Esophagus squamous epithelium (tissue), 5 donors: ENCODE measurements around the gene E2F2. TPM values are rescaled to one million over a fixed set of nuclear protein-coding genes. Genes with fewer than 3 reads are reported as not detected.

Experiments used
- DNase-seq: peaks from one replicate; lab custom pipeline; 2025; lab: John Stamatoyannopoulos, UW
- H3K27ac ChIP-seq, 4 donors: fragments of 200-600 bp; sonication (generic); one replicate each; pipeline ENCODE4 v1.5.1; 2016 to 2019; ENCODE audit warnings: mild to moderate bottlenecking in 1 of 4
- H3K27me3 ChIP-seq, 4 donors: fragments of 200-600 bp; sonication (generic); 1 replicate in 3 of 4; 2 replicates in 1 of 4; pipeline versions ENCODE4 v1.5.1 to v1.6.0; 2017 to 2021; ENCODE audit warnings: antibody characterized with exemption in 1 of 4
- H3K36me3 ChIP-seq, 3 donors: fragments of 200-600 bp; sonication (generic); one replicate each; pipeline ENCODE4 v1.5.1; 2016 to 2019
- H3K4me1 ChIP-seq, 3 donors: fragments of 200-600 bp; sonication (generic); one replicate each; pipeline ENCODE4 v1.5.1; 2017 to 2019
- H3K4me3 ChIP-seq, 4 donors: fragments of 200-600 bp; sonication (generic); 1 replicate in 3 of 4; 2 replicates in 1 of 4; pipeline ENCODE4 v1.5.1; 2016 to 2019; ENCODE audit warnings: mild to moderate bottlenecking in 2 of 4, moderate library complexity in 1 of 4
- H3K9me3 ChIP-seq, 3 donors: fragments of 200-600 bp; sonication (generic); one replicate each; pipeline ENCODE4 v1.5.1; 2016 to 2019
- CTCF ChIP-seq, 6 experiments: fragments of 450-650 bp in 4 of 6; fragments of 200-600 bp in 2 of 6; sonication (generic) in 2 of 6; IDR thresholded peaks; one replicate each; pipeline ENCODE4 v1.5.1; 2016 to 2019; ENCODE audit warnings: antibody characterized with exemption in 6 of 6, mild to moderate bottlenecking in 4 of 6, moderate library complexity in 4 of 6
- POLR2A ChIP-seq, 4 donors: fragments of 450-650 bp; IDR thresholded peaks; one replicate each; pipeline ENCODE4 v1.6.1; 2017; ENCODE audit warnings: antibody characterized with exemption in 4 of 4, mild to moderate bottlenecking in 4 of 4, moderate library complexity in 3 of 4
- WGBS, 2 donors: methylation state at CpG; one replicate each; pipeline ENCODE4 v1.1.5; 2018; 5-methylcytosine and 5-hydroxymethylcytosine counted together
- intact Hi-C: fragments of 100-400 bp; cut with DNase I; formaldehyde crosslinking; loops from one replicate; pipeline ENCODE4 v1.15.0; 2022
- total RNA-seq, 4 donors: library from RNA; depleted of rRNA; stranded (reverse); fragments of >200 nt; gene quantifications; one replicate each; pipeline ENCODE4 v1.1.0, GENCODE V29; 2016
- donor health status: DM: yes; HTN: yes; CAD: no.

Gene E2F2
- total RNA-seq, result 10 to 100 TPM; 10.1 to 16.9 (median 11.8) TPM

GRCh38 chr1:23530747-23531561 lies at the start of gene E2F2:
E2F2 (minus strand) TSS chr1:23531233; CDS start chr1:23530793, 440 bp downstream.
- DNase-seq, result peak; percentile 45
- peak within 1 kb of the TSS; percentile 84 to 93 (median 89) for H3K27ac ChIP-seq
- WGBS, 2 donors, result 0% methylated on average over 20 to 35 of the region's 85 CpGs
- intact Hi-C loops, result no loop called here
- H3K9me3 ChIP-seq, result no peaks in the 10 kb centered on the region
- peaks cover 60 to 99% (median 75%) of the 10 kb centered on the region in 3 donors for H3K4me1 ChIP-seq
- H3K36me3 ChIP-seq, result no peaks in the 10 kb centered on the region
- peak in 2 of 4 donors; percentile 53 to 68 for TF ChIP-seq POLR2A (IDR thresholded peaks at IDR 0.05)
- TF ChIP-seq CTCF (IDR thresholded peaks at IDR 0.05), result no peak
- peak within 1 kb of the TSS; percentile 45 to 78 (median 65) for H3K4me3 ChIP-seq
- peaks cover 0 to 8% (median 0%) of the 10 kb centered on the region in 4 donors for H3K27me3 ChIP-seq

GRCh38 chr1:23578997-23579363 lies 47.9 kb upstream of the E2F2 start:
- Histone ChIP-seq H3K27ac (peak overlapping the region in 2 of 4 donors; percentile 74 to 90), H3K27me3 (no peaks in the 10 kb centered on the region), H3K9me3 (no peaks in the 10 kb centered on the region), H3K4me3 (no peak overlapping the region), H3K36me3 (no peaks in the 10 kb centered on the region), H3K4me1 (peaks cover 11 to 26% (median 24%) of the 10 kb centered on the region in 3 donors)
- intact Hi-C loops, result no loop called here
- no peak for DNase-seq
- 84 to 90% methylated on average over 6 of the region's 6 CpGs for WGBS, 2 donors
- TF ChIP-seq POLR2A (IDR thresholded peaks at IDR 0.05) (no peak), CTCF (IDR thresholded peaks at IDR 0.05) (no peak)

- no peak for TF ChIP-seq POLR2A (IDR thresholded peaks at IDR 0.05)
- TF ChIP-seq CTCF (IDR thresholded peaks at IDR 0.05), result no peak
- DNase-seq, result no peak
- WGBS, 2 donors, result 73 to 75% methylated on average over 4 of the region's 4 CpGs
- Histone ChIP-seq H3K9me3 (no peaks in the 10 kb centered on the region), H3K27me3 (no peaks in the 10 kb centered on the region), H3K4me1 (peaks cover 11 to 26% (median 24%) of the 10 kb centered on the region in 3 donors), H3K4me3 (no peak overlapping the region), H3K27ac (peak overlapping the region in 3 of 4 donors; percentile 68 to 90 (median 74)), H3K36me3 (no peaks in the 10 kb centered on the region)
- intact Hi-C loops, result no loop called here
Measured at GRCh38 chr1:23578311-23578996, 47.4 kb upstream of the E2F2 start.

GRCh38 chr1:23577056-23578004 lies 46.3 kb upstream of the E2F2 start:
- H3K4me1 ChIP-seq, result peaks cover 11 to 26% (median 24%) of the 10 kb centered on the region in 3 donors
- intact Hi-C loops, result no loop called here
- H3K27me3 ChIP-seq, result no peaks in the 10 kb centered on the region
- no peaks in the 10 kb centered on the region for H3K9me3 ChIP-seq
- no peak for DNase-seq
- peak overlapping the region; percentile 4 to 90 (median 71) for H3K27ac ChIP-seq
- 18 to 20% methylated on average over 11 of the region's 11 CpGs for WGBS, 2 donors
- no peak for TF ChIP-seq POLR2A (IDR thresholded peaks at IDR 0.05)
- TF ChIP-seq CTCF (IDR thresholded peaks at IDR 0.05), result no peak
- peak overlapping the region in 1 of 4 donors; percentile 19 for H3K4me3 ChIP-seq
- H3K36me3 ChIP-seq, result no peaks in the 10 kb centered on the region
